HepG2 (cell line): ENCODE data around the gene HACD1. TPM values are rescaled to one million over a fixed set of nuclear protein-coding genes. Genes with fewer than 3 reads are reported as not detected.
A peak's percentile ranks its signal among the peaks of the same experiment; 100 is the strongest.

ENCODE experiments used
- ATAC-seq: fragments of 200-7000 bp; cut with Tn5 transposase; 3 replicates; pipeline ENCODE4 v1.9.1; 2020; ENCODE audit warnings: mild to moderate bottlenecking, moderate library complexity
- Bru-seq: library from RNA; stranded (reverse); fragments of 400-500 nt; gene quantifications from one replicate; lab custom pipeline; 2021; lab: Mats Ljungman, UMichigan
- BruChase-seq, 2 experiments: library from RNA; stranded (reverse); fragments of 400-500 nt; gene quantifications; one replicate each; lab custom pipeline; 2021; lab: Mats Ljungman, UMichigan
- BruUV-seq: library from RNA; stranded (reverse); fragments of 400-500 nt; replicated peaks from 2 replicates; lab custom pipeline; 2021; lab: Mats Ljungman, UMichigan
- CTCF ChIA-PET: fragments of 300-600 bp; formaldehyde crosslinking; extraction: SDS; loops from one replicate; lab custom pipeline; 2021; ENCODE audit warnings: low total read pairs, inconsistent platforms, low intra/inter-chr PET ratio; lab: Yijun Ruan, JAX
- POLR2A ChIA-PET: fragments of 350-600 bp; sonication (Branson Sonifier 250); formaldehyde crosslinking; loops from one replicate; lab custom pipeline; 2020; ENCODE audit warnings: antibody characterized with exemption, inconsistent platforms; lab: Yijun Ruan, JAX
- DNase-seq: peaks from one replicate; pipeline ENCODE4 v3.0.0-alpha.2; 2015; ENCODE audit warnings: low spot score
- FAIRE-seq: peaks from 3 replicates; lab custom pipeline; 2011; peaks lifted over from hg19 to GRCh38; lab: Jason Lieb, UNC
- H2AFZ ChIP-seq: one replicate; pipeline ENCODE4 v1.6.1; 2011; ENCODE audit warnings: low read length, inconsistent platforms
- H3K27ac ChIP-seq: fragments of 300-600 bp; 3 replicates; pipeline ENCODE4 v1.8.0; 2011; ENCODE audit warnings: mixed run types, mild to moderate bottlenecking, mixed read lengths, low read length, inconsistent platforms; ENCODE audit not compliant: insufficient read depth; ENCODE audit errors: extremely low read length
- H3K27me3 ChIP-seq, 2 experiments: fragments of 200-600 bp in 1 of 2; 2 replicates in 1 of 2; 3 replicates in 1 of 2; pipeline versions ENCODE4 v1.6.0 to v1.8.0; 2011; ENCODE audit warnings: low read length in 2 of 2, mild to moderate bottlenecking in 2 of 2, moderate library complexity in 2 of 2, inconsistent platforms in 1 of 2; ENCODE audit not compliant: insufficient read depth in 2 of 2, control insufficient read depth in 1 of 2
- H3K36me3 ChIP-seq, 2 experiments: fragments of 200-600 bp in 1 of 2; replicated peaks in 1 of 2; 2 replicates in 1 of 2; 3 replicates in 1 of 2; pipeline versions ENCODE4 v1.5.1 to v1.8.0; 2011; ENCODE audit warnings: low read length in 2 of 2, inconsistent platforms in 1 of 2; ENCODE audit not compliant: insufficient read depth in 2 of 2, control insufficient read depth in 1 of 2
- H3K4me1 ChIP-seq: 2 replicates; pipeline ENCODE4 v1.5.1; 2012; ENCODE audit warnings: low read length, inconsistent platforms; ENCODE audit not compliant: insufficient read depth
- H3K4me2 ChIP-seq: 2 replicates; pipeline ENCODE4 v1.6.0; 2011; ENCODE audit warnings: low read depth, low read length, inconsistent platforms
- H3K4me3 ChIP-seq, 3 experiments: fragments of 200-600 bp in 1 of 3; sonication (generic), shearing (Covaris generic) in 1 of 3; replicated peaks in 1 of 3; 2 replicates each; pipeline ENCODE4 v1.5.1; 2011 to 2016; ENCODE audit warnings: low read length in 3 of 3, inconsistent platforms in 2 of 3, low read depth in 2 of 3, mild to moderate bottlenecking in 2 of 3, control low read depth in 1 of 3, mixed read lengths in 1 of 3; ENCODE audit not compliant: insufficient read depth in 1 of 3
- H3K79me2 ChIP-seq: one replicate; pipeline ENCODE4 v1.6.1; 2011; ENCODE audit warnings: low read length, inconsistent platforms; ENCODE audit not compliant: insufficient read depth
- H3K9ac ChIP-seq: 2 replicates; pipeline ENCODE4 v1.6.0; 2011; ENCODE audit warnings: mild to moderate bottlenecking, low read depth, low read length, inconsistent platforms; ENCODE audit not compliant: insufficient read depth
- H3K9me3 ChIP-seq: 2 replicates; pipeline ENCODE4 v1.5.1; 2012; ENCODE audit warnings: mild to moderate bottlenecking, low read length
- H4K20me1 ChIP-seq: 2 replicates; pipeline ENCODE4 v1.6.0; 2011; ENCODE audit warnings: inconsistent platforms, mild to moderate bottlenecking, low read length, moderate library complexity; ENCODE audit not compliant: insufficient read depth
- CSRNP2 ChIP-seq: sonication (generic); formaldehyde crosslinking; conservative IDR thresholded peaks from 2 replicates; pipeline ENCODE4 v1.8.0; 2022; ENCODE audit warnings: low read depth, missing genetic modification reagents
- KLF13 ChIP-seq: sonication (generic); formaldehyde crosslinking; IDR thresholded peaks from 2 replicates; pipeline ENCODE4 v1.4.0; 2020; ENCODE audit warnings: mild to moderate bottlenecking, missing genetic modification reagents
- PLRG1 ChIP-seq: fragments of 450-650 bp; conservative IDR thresholded peaks from 2 replicates; pipeline ENCODE4 v1.6.1; 2016
- REL ChIP-seq: sonication (generic); formaldehyde crosslinking; conservative IDR thresholded peaks from 2 replicates; pipeline ENCODE4 v1.8.0; 2022; ENCODE audit warnings: mild to moderate bottlenecking, missing genetic modification reagents, moderate library complexity
- RNF219 ChIP-seq: sonication (generic); formaldehyde crosslinking; IDR thresholded peaks from 2 replicates; pipeline ENCODE4 v1.5.0; 2020; ENCODE audit warnings: mild to moderate bottlenecking, missing genetic modification reagents
- TEAD3 ChIP-seq: optimal IDR thresholded peaks from 2 replicates; pipeline ENCODE3; 2016; ENCODE audit warnings: borderline replicate concordance
- YEATS2 ChIP-seq: sonication (generic); formaldehyde crosslinking; IDR thresholded peaks from 2 replicates; pipeline ENCODE4 v1.4.0; 2020; ENCODE audit warnings: missing genetic modification reagents, borderline replicate concordance
- YY1 ChIP-seq: IDR thresholded peaks from 2 replicates; pipeline ENCODE4 v1.6.1; 2011; ENCODE audit warnings: low read length, low read depth, moderate library complexity, mild to moderate bottlenecking; ENCODE audit not compliant: insufficient read depth, insufficient replicate concordance
- ZBTB33 ChIP-seq: sonication (generic); formaldehyde crosslinking; IDR thresholded peaks from 2 replicates; pipeline ENCODE4 v1.4.0; 2020; ENCODE audit warnings: missing genetic modification reagents
- WGBS: methylation state at CpG from one replicate; pipeline ENCODE4 v1.1.6; 2017; ENCODE audit warnings: low lambda C conversion rate; 5-methylcytosine and 5-hydroxymethylcytosine counted together
- in situ Hi-C: cut with HindIII; loops from 2 replicates; pipeline ENCODE4 v1.10.0; 2017; ENCODE audit warnings: low pct_unique_long_range_greater_than_20kb; ENCODE audit not compliant: extremely low pct_ligation_motif_present
- intact Hi-C: fragments of 100-400 bp; cut with micrococcal nuclease; formaldehyde crosslinking; loops from one replicate; pipeline ENCODE4 v1.10.0; 2022; ENCODE audit not compliant: unreplicated experiment
- long read RNA-seq, 2 experiments: library from RNA in 1 of 2; library from polyadenylated mRNA in 1 of 2; stranded (forward) in 1 of 2; unstranded in 1 of 2; transcript quantifications; one replicate each; pipeline ENCODE4 v2.0.0, GENCODE V29; 2019 to 2022
- polyA minus RNA-seq, 3 experiments: library from RNA; depleted of rRNA, polyadenylated mRNA; stranded (reverse); fragments of >200 nt; gene quantifications; 2 replicates each; pipeline ENCODE4 v1.2.3, GENCODE V29; 2011; ENCODE audit warnings: low replicate concordance in 1 of 3
- polyA plus RNA-seq, 8 experiments: library from polyadenylated mRNA; depleted of rRNA in 3 of 8; stranded (reverse) in 7 of 8; unstranded in 1 of 8; fragments of >200 nt; fragmentation: Illumina TruSeq in 4 of 8; extraction: Trizol in 4 of 8; gene quantifications; 2 replicates each; pipeline versions ENCODE4 v1.2.1 to v1.2.3, GENCODE V29; 2011 to 2016; ENCODE audit warnings: low read depth in 4 of 8, missing spikeins in 1 of 8, mixed read lengths in 1 of 8; ENCODE audit not compliant: insufficient read depth in 1 of 8
- total RNA-seq, 5 experiments: library from RNA; depleted of rRNA; stranded (reverse); fragments of >200 nt; fragmentation: Illumina TruSeq; extraction: Trizol; gene quantifications; 2 replicates each; pipeline ENCODE4 v1.2.3, GENCODE V29; 2016; ENCODE audit warnings: low read depth in 1 of 5

The HACD1 gene
- 31.7 and 47.6 TPM in 2 replicates for total RNA-seq (2016; rRNA removed; fragmentation: Illumina TruSeq; extraction: Trizol)
- 24.9 and 27.9 TPM in 2 replicates for total RNA-seq (2016; cell fraction: cytosol; rRNA removed; fragmentation: Illumina TruSeq; extraction: Trizol; ENCODE audit: low read depth)
- total RNA-seq (2016; cell fraction: insoluble cytoplasmic fraction; rRNA removed; fragmentation: Illumina TruSeq; extraction: Trizol) = 34.4 and 46.4 TPM in 2 replicates
- total RNA-seq (2016; cell fraction: membrane; rRNA removed; fragmentation: Illumina TruSeq; extraction: Trizol) = 36.8 and 37.9 TPM in 2 replicates
- 41.2 and 41.6 TPM in 2 replicates for total RNA-seq (2016; cell fraction: nucleus; rRNA removed; fragmentation: Illumina TruSeq; extraction: Trizol)
- polyA plus RNA-seq (2011; rRNA removed) = 34.2 and 43.4 TPM in 2 replicates
- 12.3 and 17.0 TPM in 2 replicates for polyA plus RNA-seq (2011; cell fraction: cytosol; rRNA removed)
- polyA plus RNA-seq (2011; cell fraction: nucleus; rRNA removed) = 16.5 and 23.0 TPM in 2 replicates
- 24.3 and 26.8 TPM in 2 replicates for polyA plus RNA-seq (2012)
- 37.7 and 37.9 TPM in 2 replicates for polyA plus RNA-seq (2016; cell fraction: cytosol; fragmentation: Illumina TruSeq; extraction: Trizol; ENCODE audit: low read depth)
- polyA plus RNA-seq (2016; cell fraction: insoluble cytoplasmic fraction; fragmentation: Illumina TruSeq; extraction: Trizol; ENCODE audit: low read depth) = 30.1 and 31.0 TPM in 2 replicates
- 31.9 and 36.7 TPM in 2 replicates for polyA plus RNA-seq (2016; cell fraction: membrane; fragmentation: Illumina TruSeq; extraction: Trizol; ENCODE audit: low read depth)
- 55.5 and 64.1 TPM in 2 replicates for polyA plus RNA-seq (2016; cell fraction: nucleus; fragmentation: Illumina TruSeq; extraction: Trizol; ENCODE audit: insufficient read depth, low read depth)
- 22.0 and 22.8 TPM in 2 replicates for polyA minus RNA-seq (2011; rRNA and poly(A)+ RNA removed; ENCODE audit: low replicate concordance)
- 12.8 and 18.0 TPM in 2 replicates for polyA minus RNA-seq (2011; cell fraction: cytosol; rRNA and poly(A)+ RNA removed)
- 23.7 and 24.9 TPM in 2 replicates for polyA minus RNA-seq (2011; cell fraction: nucleus; rRNA and poly(A)+ RNA removed)
- percentile 79 among the genes with signal in this experiment for Bru-seq, nascent RNA
- percentile 67 among the genes with signal in this experiment for BruChase-seq, experiment 1, labeled RNA remaining after a 6-hour chase
- percentile 80 among the genes with signal in this experiment for BruChase-seq, experiment 2, labeled RNA remaining after a 2-hour chase
- long read RNA-seq, experiment 1, partial matches to known transcripts = 0 of 7 reads
- long read RNA-seq, experiment 1, other reads (novel, unspliced or antisense) = 4 of 7 reads
- long read RNA-seq, experiment 2, partial matches to known transcripts = 11 of 33 reads
- long read RNA-seq, experiment 2, other reads (novel, unspliced or antisense) = 20 of 33 reads

GRCh38 chr10:17617031-17617911 is at the start of gene HACD1:
Gene HACD1 (minus strand): TSS chr10:17617374. CDS start chr10:17617339, 35 bp downstream.
- DNase-seq (peak; percentile 73), ATAC-seq (peak; percentile 90), FAIRE-seq (no peak)
- peak within 1 kb of the TSS; percentile 97 for H3K27ac ChIP-seq
- WGBS = 2% methylated on average over 10 of the region's 92 CpGs
- H3K4me2 ChIP-seq = peak within 1 kb of the TSS; percentile 100
- peaks cover 0 to 8% of the 10 kb centered on the region in 2 experiments; a peak in 1 of 5 replicates for H3K27me3 ChIP-seq
- H3K36me3 ChIP-seq = 0 out of 5 replicates have a peak, but pooled peaks cover 0 to 3% of the 10 kb centered on the region in 2 experiments
- intact Hi-C loops = loop anchor here (2.0 kb wide), 2 partner anchors 26 to 56 kb away; no protein-coding TSS in a partner anchor
- peak within 1 kb of the TSS; percentile 95 for H2AFZ ChIP-seq
- in situ Hi-C loops = loop anchor here (25.0 kb wide), 1 partner anchor 495 kb away; no protein-coding TSS in a partner anchor
- H3K9me3 ChIP-seq = no peaks in the 10 kb centered on the region
- POLR2A ChIA-PET = interaction anchor here (0.8 to 3.8 kb wide), 8 partner anchors 9 to 116 kb away, joined by 3 to 71 read pairs (median 7); partner anchors contain the start of gene STAM
- no peaks in the 10 kb centered on the region for H4K20me1 ChIP-seq
- TSS peak; percentile 88 for BruUV-seq
- H3K4me1 ChIP-seq = peaks cover 11% of the 10 kb centered on the region; the same call in 1 of the 2 replicates
- H3K9ac ChIP-seq = peak within 1 kb of the TSS; percentile 91
- H3K4me3 ChIP-seq = peak within 1 kb of the TSS; percentile 69 to 84 (median 79)
- H3K79me2 ChIP-seq = no peaks in the 10 kb centered on the region
- CTCF ChIA-PET = no interaction called here
- peak; percentile 43 for TF ChIP-seq YY1
- TF ChIP-seq TEAD3 (CRISPR knock-in tag) = no peak
- 0 out of 2 replicates have a peak, but pooled peaks have one; percentile 5 for TF ChIP-seq CSRNP2 (CRISPR knock-in tag)
- TF ChIP-seq PLRG1 = no peak
- no peak for TF ChIP-seq RNF219 (CRISPR knock-in tag)
- no peak for TF ChIP-seq YEATS2 (CRISPR knock-in tag)
- TF ChIP-seq REL (CRISPR knock-in tag) = 0 out of 2 replicates have a peak, but pooled peaks have one; percentile 39
- TF ChIP-seq KLF13 (CRISPR knock-in tag) = no peak
- TF ChIP-seq ZBTB33 (CRISPR knock-in tag) = no peak
